A673 (cell line): ENCODE results near the gene CTNNA2. TPM values are rescaled to one million over a fixed set of nuclear protein-coding genes. Genes with fewer than 3 reads are reported as not detected.

ENCODE experiments used
- BruUV-seq: library from RNA; stranded (reverse); fragments of 400-500 nt; replicated peaks from 2 replicates; lab custom pipeline; 2021; lab: Mats Ljungman, UMichigan
- CTCF ChIA-PET: fragments of 300-600 bp; sonication (Branson Sonifier 250); formaldehyde crosslinking; loops from one replicate; lab custom pipeline; 2022; ENCODE audit warnings: antibody characterized with exemption; lab: Charles Lee
- POLR2A ChIA-PET: fragments of 300-600 bp; sonication (Branson Sonifier 250); formaldehyde crosslinking; loops from one replicate; lab custom pipeline; 2022; ENCODE audit warnings: antibody characterized with exemption; ENCODE audit not compliant: low non-redundant PET; lab: Charles Lee
- DNase-seq: peaks from one replicate; pipeline ENCODE4 v3.0.0-alpha.2; 2015; ENCODE audit warnings: low spot score
- H3K27ac ChIP-seq: fragments of 200-600 bp; sonication (generic); 2 replicates; pipeline ENCODE4 v1.5.1; 2016; ENCODE audit warnings: mixed run types, low read depth, mild to moderate bottlenecking, mixed read lengths, antibody characterized with exemption, low read length; ENCODE audit not compliant: poor library complexity, severe bottlenecking
- H3K27me3 ChIP-seq: fragments of 200-600 bp; sonication (generic); replicated peaks from 2 replicates; pipeline ENCODE4 v1.6.1; 2017; ENCODE audit warnings: mixed run types, low read depth, mild to moderate bottlenecking, mixed read lengths, antibody characterized with exemption, low read length; ENCODE audit not compliant: insufficient read depth, poor library complexity
- H3K36me3 ChIP-seq: fragments of 200-600 bp; sonication (generic); 2 replicates; pipeline ENCODE4 v1.6.1; 2016; ENCODE audit warnings: mixed run types, mild to moderate bottlenecking, mixed read lengths, antibody characterized with exemption, low read length; ENCODE audit not compliant: insufficient read depth, poor library complexity, severe bottlenecking
- H3K4me1 ChIP-seq: fragments of 200-600 bp; sonication (generic); 2 replicates; pipeline ENCODE4 v1.6.1; 2017; ENCODE audit warnings: mixed run types, mild to moderate bottlenecking, mixed read lengths, antibody characterized with exemption, low read length; ENCODE audit not compliant: insufficient read depth, poor library complexity, severe bottlenecking
- H3K4me3 ChIP-seq: fragments of 200-600 bp; sonication (generic); 2 replicates; pipeline ENCODE4 v1.5.1; 2016; ENCODE audit warnings: low read depth, mixed run types, mild to moderate bottlenecking, mixed read lengths, low read length; ENCODE audit not compliant: poor library complexity, severe bottlenecking
- H3K9me3 ChIP-seq: fragments of 200-600 bp; sonication (generic); 2 replicates; pipeline ENCODE4 v1.6.1; 2016; ENCODE audit warnings: mixed run types, low read depth, mild to moderate bottlenecking, mixed read lengths, antibody characterized with exemption, low read length; ENCODE audit not compliant: poor library complexity, severe bottlenecking
- CTCF ChIP-seq: fragments of 300-800, 200-600 bp; sonication (generic); conservative IDR thresholded peaks from 2 replicates; pipeline ENCODE4 v1.5.1; 2017; ENCODE audit warnings: low read depth, mild to moderate bottlenecking, antibody characterized with exemption, low read length, moderate library complexity, mixed read lengths
- EZH2 ChIP-seq: fragments of 200-600 bp; sonication (generic); IDR thresholded peaks from 2 replicates; pipeline ENCODE4 v1.6.1; 2017; ENCODE audit warnings: borderline replicate concordance, low read depth, mild to moderate bottlenecking, mixed read lengths, antibody characterized with exemption, low read length; ENCODE audit not compliant: poor library complexity, severe bottlenecking
- intact Hi-C: fragments of 100-400 bp; cut with micrococcal nuclease; formaldehyde crosslinking; loops from one replicate; pipeline ENCODE4 v1.10.0; 2022; ENCODE audit not compliant: unreplicated experiment
- total RNA-seq: library from RNA; stranded (reverse); gene quantifications from 2 replicates; pipeline ENCODE4 v1.2.3, GENCODE V29; 2021

The CTNNA2 gene
- total RNA-seq, 1 experiment from 2014 or later: not detected

- no peaks in the 10 kb centered on the region for H3K27me3 ChIP-seq
- H3K4me1 ChIP-seq: no peaks in the 10 kb centered on the region
- H3K4me3 ChIP-seq: no peak overlapping the region
- H3K27ac ChIP-seq: no peak overlapping the region
- no peaks in the 10 kb centered on the region for H3K36me3 ChIP-seq
- intact Hi-C loops: no loop called here
- no peak for TF ChIP-seq EZH2
- no peak for TF ChIP-seq CTCF
- POLR2A ChIA-PET: no interaction called here
- no peak for DNase-seq
- no peaks in the 10 kb centered on the region for H3K9me3 ChIP-seq
- CTCF ChIA-PET: no interaction called here
- BruUV-seq: no TSS peak
Observed at GRCh38 chr2:80410346-80410745, 897.5 kb downstream of the CTNNA2 start.

- Histone ChIP-seq H3K27me3 (no peaks in the 10 kb centered on the region), H3K4me3 (no peak overlapping the region), H3K9me3 (no peaks in the 10 kb centered on the region), H3K36me3 (no peaks in the 10 kb centered on the region), H3K4me1 (no peaks in the 10 kb centered on the region), H3K27ac (no peak overlapping the region)
- TF ChIP-seq EZH2: no peak
- TF ChIP-seq CTCF: no peak
- no peak for DNase-seq
- CTCF ChIA-PET: no interaction called here
- no TSS peak for BruUV-seq
- POLR2A ChIA-PET: no interaction called here
- intact Hi-C loops: no loop called here
Observed at GRCh38 chr2:80413136-80413535, 900.3 kb downstream of the CTNNA2 start.

GRCh38 chr2:80417737-80418136, 904.9 kb downstream of the CTNNA2 start:
- H3K27ac ChIP-seq: no peak overlapping the region
- intact Hi-C loops: no loop called here
- TF ChIP-seq CTCF (no peak), EZH2 (no peak)
- ChIA-PET CTCF (no interaction called here), POLR2A (no interaction called here)
- no peaks in the 10 kb centered on the region for H3K27me3 ChIP-seq
- H3K4me1 ChIP-seq: no peaks in the 10 kb centered on the region
- no TSS peak for BruUV-seq
- no peaks in the 10 kb centered on the region for H3K36me3 ChIP-seq
- no peaks in the 10 kb centered on the region for H3K9me3 ChIP-seq
- no peak for DNase-seq
- H3K4me3 ChIP-seq: no peak overlapping the region
